Large intestine (tissue), 3 donors: Measurements from ENCODE around the gene SYCE1. TPM values are rescaled to one million over a fixed set of nuclear protein-coding genes. Genes with fewer than 3 reads are reported as not detected.
"Not testable (repeated sequence)": the region's sequence is repeated elsewhere in the genome, so short reads cannot be mapped to it uniquely, and the experiment has no call there.

Experiments used
- DNase-seq, 2 donors: peaks; one replicate each; pipeline versions ENCODE4 v3.0.0 to v3.0.0-alpha.2; 2013
- H3K27ac ChIP-seq: one replicate; pipeline ENCODE4 v1.5.1; 2013; ENCODE audit warnings: low read length
- H3K27me3 ChIP-seq: 2 replicates; pipeline ENCODE4 v1.6.1; 2013; ENCODE audit warnings: low read length; ENCODE audit not compliant: control insufficient read depth, insufficient read depth
- H3K36me3 ChIP-seq: 2 replicates; pipeline ENCODE4 v1.6.1; 2013; ENCODE audit warnings: low read length; ENCODE audit not compliant: control insufficient read depth, insufficient read depth
- H3K4me1 ChIP-seq: one replicate; pipeline ENCODE4 v1.6.1; 2013; ENCODE audit warnings: low read length; ENCODE audit not compliant: control insufficient read depth, insufficient read depth
- H3K4me3 ChIP-seq: one replicate; pipeline ENCODE4 v1.5.1; 2013; ENCODE audit warnings: low read length
- H3K9me3 ChIP-seq: one replicate; pipeline ENCODE4 v1.6.1; 2013; ENCODE audit warnings: mild to moderate bottlenecking, low read depth, low read length, moderate library complexity; ENCODE audit not compliant: control insufficient read depth
- WGBS: methylation state at CpG from one replicate; pipeline ENCODE4 v1.1.5; 2013; ENCODE audit warnings: low lambda C conversion rate; ENCODE audit not compliant: insufficient coverage; 5-methylcytosine and 5-hydroxymethylcytosine counted together
- polyA plus RNA-seq: library from polyadenylated mRNA; unstranded; fragments of 120-200 nt; gene quantifications from one replicate; pipeline ENCODE4 v1.2.1, GENCODE V29; 2013

Gene SYCE1
- polyA plus RNA-seq, 1 donor: 0.51 TPM

DNA sequence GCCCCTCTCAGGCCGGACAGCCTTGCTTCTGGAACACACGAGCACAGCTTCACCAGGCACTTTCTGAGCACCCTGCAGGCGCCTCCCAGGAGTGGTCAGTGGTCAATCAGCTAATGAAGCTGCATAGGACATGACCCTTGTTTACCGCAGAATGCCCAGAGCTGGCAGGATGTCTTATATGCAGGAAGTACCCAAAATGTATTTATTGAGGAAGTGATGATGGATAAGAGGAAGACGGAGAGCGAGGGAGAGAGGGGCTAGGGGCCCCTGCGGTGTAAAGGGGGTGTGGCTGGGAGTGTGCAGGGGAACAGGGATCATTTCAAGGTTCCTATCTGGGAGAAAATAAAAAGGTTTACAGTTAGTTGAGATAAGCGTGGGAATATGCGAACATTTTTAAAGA lies 34.9 kb downstream of the SYCE1 start:
- peaks cover 49% of the 10 kb centered on the region for H3K27me3 ChIP-seq
- H3K36me3 ChIP-seq: no peaks in the 10 kb centered on the region
- no peaks in the 10 kb centered on the region for H3K4me1 ChIP-seq
- H3K27ac ChIP-seq: no peak overlapping the region
- H3K9me3 ChIP-seq: peaks cover 14% of the 10 kb centered on the region
- 48% methylated on average over 3 of the region's 9 CpGs for WGBS
- DNase-seq: no peak
- no peak overlapping the region for H3K4me3 ChIP-seq

GRCh38 chr10:133529576-133529946 lies 35.8 kb downstream of the SYCE1 start:
- DNase-seq: no peak
- WGBS: no CpG with 5 or more reads among the region's 26 CpGs
- Histone ChIP-seq H3K27ac (no peak overlapping the region), H3K4me3 (no peak overlapping the region), H3K36me3 (no peaks in the 10 kb centered on the region), H3K27me3 (peaks cover 49% of the 10 kb centered on the region), H3K9me3 (peaks cover 14% of the 10 kb centered on the region), H3K4me1 (no peaks in the 10 kb centered on the region)

GRCh38 chr10:133528845-133529575 lies 36.4 kb downstream of the SYCE1 start:
- Histone ChIP-seq H3K4me3 (no peak overlapping the region), H3K9me3 (peaks cover 14% of the 10 kb centered on the region), H3K27ac (no peak overlapping the region), H3K4me1 (no peaks in the 10 kb centered on the region), H3K36me3 (no peaks in the 10 kb centered on the region), H3K27me3 (peaks cover 49% of the 10 kb centered on the region)
- 0% methylated on average over 1 of the region's 37 CpGs for WGBS
- DNase-seq: no peak

DNA sequence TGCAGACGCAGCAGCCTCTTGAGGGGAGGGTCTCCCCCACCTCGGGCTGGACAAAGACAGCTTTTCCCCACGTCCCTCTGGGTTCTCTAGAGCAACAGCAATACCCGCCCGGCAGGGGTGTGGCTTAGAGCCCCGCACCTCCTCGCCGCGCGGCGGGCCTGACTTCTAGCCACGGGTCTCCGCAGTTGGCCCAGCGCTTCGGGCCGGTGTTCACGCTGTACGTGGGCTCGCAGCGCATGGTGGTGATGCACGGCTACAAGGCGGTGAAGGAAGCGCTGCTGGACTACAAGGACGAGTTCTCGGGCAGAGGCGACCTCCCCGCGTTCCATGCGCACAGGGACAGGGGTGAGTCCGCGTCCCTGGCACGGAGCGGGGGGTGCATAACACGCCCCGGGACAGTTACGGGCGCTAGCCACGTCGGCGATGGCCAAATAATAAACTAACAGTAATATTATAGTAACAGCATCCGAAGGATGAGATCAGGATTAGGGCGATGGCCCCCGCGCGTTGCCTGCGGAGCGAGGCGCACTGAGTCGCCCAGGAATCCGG lies 37.0 kb downstream of the SYCE1 start:
- Histone ChIP-seq H3K9me3 (peaks cover 14% of the 10 kb centered on the region), H3K27me3 (peaks cover 49% of the 10 kb centered on the region), H3K36me3 (no peaks in the 10 kb centered on the region), H3K4me1 (no peaks in the 10 kb centered on the region), H3K4me3 (no peak overlapping the region), H3K27ac (no peak overlapping the region)
- no CpG with 5 or more reads among the region's 50 CpGs for WGBS
- DNase-seq: no peak

DNA sequence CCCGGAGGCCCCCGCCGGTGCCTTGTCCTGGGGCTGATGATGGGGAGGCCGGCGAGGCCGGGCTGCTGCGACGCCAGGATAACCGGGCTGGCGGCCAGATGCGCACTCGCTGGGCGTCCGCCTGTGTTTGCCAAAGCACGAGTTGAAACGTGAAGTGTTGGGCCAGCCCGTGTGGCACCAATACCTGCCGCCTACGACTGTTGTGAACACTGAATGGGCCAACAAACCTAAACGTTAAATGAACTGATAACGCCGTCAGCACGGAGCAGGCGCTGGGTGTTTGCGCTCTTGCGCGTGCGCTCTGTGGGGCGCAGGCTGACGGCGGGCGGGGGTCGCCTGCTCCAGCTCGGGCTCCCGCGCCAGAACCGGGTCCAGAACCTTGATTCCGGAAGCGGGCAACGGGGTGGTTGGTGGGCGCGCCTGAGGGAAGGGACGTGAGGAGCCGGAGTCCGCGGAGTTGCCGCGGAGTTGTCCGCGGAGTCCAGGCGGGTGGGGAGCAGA lies 37.6 kb downstream of the SYCE1 start:
- Histone ChIP-seq H3K4me1 (no peaks in the 10 kb centered on the region), H3K27me3 (peaks cover 49% of the 10 kb centered on the region), H3K36me3 (no peaks in the 10 kb centered on the region), H3K9me3 (peaks cover 14% of the 10 kb centered on the region), H3K27ac (no peak overlapping the region), H3K4me3 (no peak overlapping the region)
- DNase-seq: no peak
- no CpG with 5 or more reads among the region's 51 CpGs for WGBS

- peaks cover 49% of the 10 kb centered on the region for H3K27me3 ChIP-seq
- no peak within 1 kb of the TSS for H3K27ac ChIP-seq
- no peaks in the 10 kb centered on the region for H3K4me1 ChIP-seq
- H3K9me3 ChIP-seq: peaks cover 14% of the 10 kb centered on the region
- no peak within 1 kb of the TSS for H3K4me3 ChIP-seq
- H3K36me3 ChIP-seq: no peaks in the 10 kb centered on the region
- DNase-seq: no peak
- no CpG with 5 or more reads among the region's 16 CpGs for WGBS
These were observed 38.3 kb downstream of the SYCE1 start, which contains the start of gene CYP2E1 for GRCh38 chr10:133526957-133527588. CYP2E1 (plus strand) TSS chr10:133527363; CDS start chr10:133527396, 33 bp downstream.

GRCh38 chr10:133525444-133525843 lies 39.9 kb downstream of the SYCE1 start:
- 81% methylated on average over 3 of the region's 7 CpGs for WGBS
- H3K27me3 ChIP-seq: peaks cover 40% of the 10 kb centered on the region
- DNase-seq: no peak
- H3K9me3 ChIP-seq: peaks cover 14% of the 10 kb centered on the region
- H3K4me3 ChIP-seq: no peak overlapping the region
- H3K36me3 ChIP-seq: no peaks in the 10 kb centered on the region
- no peak overlapping the region for H3K27ac ChIP-seq
- no peaks in the 10 kb centered on the region for H3K4me1 ChIP-seq

DNA sequence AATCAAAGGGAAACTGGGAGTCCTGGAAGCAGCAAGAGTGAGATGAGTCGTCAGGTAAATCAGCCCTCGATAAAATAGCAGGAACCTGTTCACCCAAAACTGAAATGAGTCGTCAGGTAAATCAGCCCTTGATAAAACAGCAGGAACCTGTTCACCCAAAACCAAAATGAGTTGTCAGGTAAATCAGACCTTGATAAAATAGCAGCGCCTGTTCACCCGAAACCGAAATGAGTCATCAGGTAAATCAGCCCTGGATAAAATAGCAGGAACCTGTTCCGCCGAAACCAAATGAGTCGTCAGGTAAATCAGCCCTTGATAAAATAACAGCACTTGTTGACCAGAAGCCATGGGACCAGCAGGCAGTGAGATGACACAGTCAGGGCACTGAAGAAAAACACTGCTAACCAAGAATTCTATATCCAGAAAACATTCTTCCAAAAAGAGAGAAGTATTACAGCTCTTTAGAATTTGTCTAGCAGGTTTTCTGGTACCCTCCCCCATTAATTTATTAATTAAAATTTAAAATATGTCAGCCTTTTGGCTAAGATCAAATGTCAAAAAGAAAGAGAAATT lies 41.7 kb downstream of the SYCE1 start:
- 100% methylated on average over 4 of the region's 9 CpGs for WGBS
- Histone ChIP-seq H3K4me3 (no peak overlapping the region), H3K27ac (no peak overlapping the region), H3K9me3 (peaks cover 12% of the 10 kb centered on the region), H3K27me3 (peaks cover 23% of the 10 kb centered on the region), H3K4me1 (peaks cover 2% of the 10 kb centered on the region), H3K36me3 (no peaks in the 10 kb centered on the region)
- DNase-seq: no peak

- 17% methylated on average over 2 of the region's 33 CpGs for WGBS
- DNase-seq: peak; percentile 65 to 77
- Histone ChIP-seq H3K4me1 (peaks cover 2% of the 10 kb centered on the region), H3K36me3 (no peaks in the 10 kb centered on the region), H3K9me3 (no peaks in the 10 kb centered on the region), H3K27me3 (peaks cover 2% of the 10 kb centered on the region), H3K27ac (no peak overlapping the region), H3K4me3 (peak overlapping the region; percentile 27)
These were observed 45.1 kb downstream of the SYCE1 start for GRCh38 chr10:133520193-133520738.

DNA sequence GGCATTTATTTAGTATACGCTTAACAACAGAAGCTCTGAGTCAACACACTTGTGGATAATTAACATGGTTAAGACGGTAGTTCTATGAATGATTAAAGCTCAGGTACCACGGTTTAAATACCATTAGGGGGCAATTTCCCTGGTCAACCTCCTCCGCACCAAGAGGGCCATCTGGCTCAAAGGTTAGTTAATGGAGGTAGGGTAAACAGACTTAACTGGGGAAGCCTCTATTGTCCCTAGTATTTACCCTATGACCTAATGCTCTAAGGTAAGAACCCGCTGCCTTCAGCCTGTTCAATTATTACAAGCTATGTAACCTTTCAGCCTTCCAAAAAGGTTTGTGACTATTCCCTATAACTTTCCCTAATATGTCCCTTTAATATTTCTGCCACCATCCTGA lies 46.9 kb downstream of the SYCE1 start:
- no CpG with 5 or more reads among the region's 5 CpGs for WGBS
- H3K27me3 ChIP-seq, H3K4me3 ChIP-seq, DNase-seq, H3K4me1 ChIP-seq, H3K36me3 ChIP-seq, H3K27ac ChIP-seq, H3K9me3 ChIP-seq: not testable (repeated sequence)
